Stimulated activated memory B cell treated with anti-CD40 and anti-IgM and Interleukin-4, amounts not matched to agents 10 μg/mL and 1 μg/mL and 100 μg/mL, for 72 hours (primary cell): ENCODE measurements around the gene IL23R.

Source experiments
- ATAC-seq: fragments of 150-1000 bp; cut with Tn5 transposase; 2 replicates; pipeline ENCODE4 v1.10.0; 2021
- H3K27ac Mint-ChIP-seq: one replicate; pipeline ENCODE4 v1.8.0; 2022; ENCODE audit warnings: mild to moderate bottlenecking, mixed read lengths
- H3K27me3 Mint-ChIP-seq: one replicate; pipeline ENCODE4 v1.8.0; 2022; ENCODE audit warnings: mixed read lengths
- H3K36me3 Mint-ChIP-seq: one replicate; pipeline ENCODE4 v1.8.0; 2022; ENCODE audit warnings: mixed read lengths
- H3K4me1 Mint-ChIP-seq: one replicate; pipeline ENCODE4 v1.8.0; 2022; ENCODE audit warnings: mixed read lengths
- H3K4me3 Mint-ChIP-seq: one replicate; pipeline ENCODE4 v1.8.0; 2022; ENCODE audit warnings: mild to moderate bottlenecking, moderate library complexity, mixed read lengths
- H3K9me3 Mint-ChIP-seq: one replicate; pipeline ENCODE4 v1.8.0; 2022; ENCODE audit warnings: mixed read lengths

Gene IL23R, protein sequence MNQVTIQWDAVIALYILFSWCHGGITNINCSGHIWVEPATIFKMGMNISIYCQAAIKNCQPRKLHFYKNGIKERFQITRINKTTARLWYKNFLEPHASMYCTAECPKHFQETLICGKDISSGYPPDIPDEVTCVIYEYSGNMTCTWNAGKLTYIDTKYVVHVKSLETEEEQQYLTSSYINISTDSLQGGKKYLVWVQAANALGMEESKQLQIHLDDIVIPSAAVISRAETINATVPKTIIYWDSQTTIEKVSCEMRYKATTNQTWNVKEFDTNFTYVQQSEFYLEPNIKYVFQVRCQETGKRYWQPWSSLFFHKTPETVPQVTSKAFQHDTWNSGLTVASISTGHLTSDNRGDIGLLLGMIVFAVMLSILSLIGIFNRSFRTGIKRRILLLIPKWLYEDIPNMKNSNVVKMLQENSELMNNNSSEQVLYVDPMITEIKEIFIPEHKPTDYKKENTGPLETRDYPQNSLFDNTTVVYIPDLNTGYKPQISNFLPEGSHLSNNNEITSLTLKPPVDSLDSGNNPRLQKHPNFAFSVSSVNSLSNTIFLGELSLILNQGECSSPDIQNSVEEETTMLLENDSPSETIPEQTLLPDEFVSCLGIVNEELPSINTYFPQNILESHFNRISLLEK

DNA sequence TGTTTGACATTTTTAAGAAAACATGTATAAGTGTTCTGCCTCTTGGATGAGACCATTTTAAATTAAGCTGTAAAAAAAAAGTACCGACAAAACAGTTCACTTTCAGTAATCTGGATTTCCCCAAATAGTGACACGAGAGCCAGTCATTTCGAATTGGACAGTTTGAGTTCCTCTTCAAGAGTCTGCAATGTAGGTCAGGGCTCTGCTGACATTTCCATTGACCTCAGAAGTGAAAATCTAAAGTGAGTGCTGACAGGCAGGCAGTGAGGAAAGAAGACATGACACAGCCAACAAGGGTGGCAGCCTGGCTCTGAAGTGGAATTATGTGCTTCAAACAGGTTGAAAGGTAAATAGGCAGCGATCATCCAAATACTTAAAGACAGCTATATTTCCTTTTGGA lies at the start of gene IL23R:
TSS of gene IL23R (plus strand) at position 259 of the 400 bp plus-strand sequence. CDS start 1,667 bp downstream, outside the sequence.
- Mint-ChIP-seq H3K9me3 (no peaks in the 10 kb centered on the region), H3K4me1 (peaks cover 12% of the 10 kb centered on the region), H3K27ac (peak within 1 kb of the TSS; percentile 45), H3K4me3 (peak within 1 kb of the TSS; percentile 2), H3K27me3 (peaks cover 22% of the 10 kb centered on the region), H3K36me3 (no peaks in the 10 kb centered on the region)
- peak; percentile 94 for ATAC-seq

DNA sequence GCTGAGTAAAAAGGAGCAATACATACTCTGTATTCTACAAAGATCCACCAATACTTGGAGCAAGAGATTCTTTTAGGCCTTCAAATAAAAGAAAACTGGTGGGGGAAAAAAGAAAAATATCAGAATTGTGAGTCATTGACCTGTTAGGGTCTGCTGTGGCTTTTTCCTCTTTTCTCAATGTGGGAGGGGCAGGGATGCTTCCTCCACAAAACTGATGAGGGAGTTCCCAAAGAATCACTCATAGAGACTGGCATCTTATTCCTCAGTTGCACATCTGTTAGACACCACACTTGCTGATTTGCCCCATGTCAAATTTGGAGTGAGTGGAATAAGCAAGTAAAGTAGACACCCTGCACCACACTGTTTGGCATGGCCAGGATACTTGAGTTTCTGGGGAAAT lies 48.1 kb upstream of the IL23R start:
- H3K36me3 Mint-ChIP-seq, result peaks cover 6% of the 10 kb centered on the region
- H3K4me1 Mint-ChIP-seq, result no peaks in the 10 kb centered on the region
- H3K9me3 Mint-ChIP-seq, result peaks cover 2% of the 10 kb centered on the region
- H3K27me3 Mint-ChIP-seq, result no peaks in the 10 kb centered on the region
- ATAC-seq, result no peak
- no peak overlapping the region for H3K4me3 Mint-ChIP-seq
- H3K27ac Mint-ChIP-seq, result no peak overlapping the region

DNA sequence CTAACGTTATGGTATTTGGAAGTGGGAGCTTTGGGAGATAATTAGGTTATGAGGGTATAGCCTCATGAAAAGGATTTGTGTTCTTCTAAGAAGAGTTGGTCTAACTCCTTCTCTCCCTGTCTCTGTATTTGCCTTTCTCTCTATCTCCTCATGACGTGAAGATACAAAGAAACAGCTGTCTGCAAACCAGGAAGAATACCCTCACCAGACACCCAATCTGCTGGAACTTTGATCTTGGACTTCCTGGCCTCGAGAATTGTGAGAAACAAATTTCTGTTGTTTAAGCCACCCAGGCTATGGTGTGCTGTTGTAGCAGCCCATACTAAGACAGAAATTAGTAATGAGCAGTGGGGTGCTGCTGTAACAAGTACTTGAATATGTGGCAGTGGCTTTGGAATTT lies 47.6 kb upstream of the IL23R start:
- Mint-ChIP-seq H3K4me3 (no peak overlapping the region), H3K9me3 (peaks cover 2% of the 10 kb centered on the region), H3K27me3 (no peaks in the 10 kb centered on the region)

DNA sequence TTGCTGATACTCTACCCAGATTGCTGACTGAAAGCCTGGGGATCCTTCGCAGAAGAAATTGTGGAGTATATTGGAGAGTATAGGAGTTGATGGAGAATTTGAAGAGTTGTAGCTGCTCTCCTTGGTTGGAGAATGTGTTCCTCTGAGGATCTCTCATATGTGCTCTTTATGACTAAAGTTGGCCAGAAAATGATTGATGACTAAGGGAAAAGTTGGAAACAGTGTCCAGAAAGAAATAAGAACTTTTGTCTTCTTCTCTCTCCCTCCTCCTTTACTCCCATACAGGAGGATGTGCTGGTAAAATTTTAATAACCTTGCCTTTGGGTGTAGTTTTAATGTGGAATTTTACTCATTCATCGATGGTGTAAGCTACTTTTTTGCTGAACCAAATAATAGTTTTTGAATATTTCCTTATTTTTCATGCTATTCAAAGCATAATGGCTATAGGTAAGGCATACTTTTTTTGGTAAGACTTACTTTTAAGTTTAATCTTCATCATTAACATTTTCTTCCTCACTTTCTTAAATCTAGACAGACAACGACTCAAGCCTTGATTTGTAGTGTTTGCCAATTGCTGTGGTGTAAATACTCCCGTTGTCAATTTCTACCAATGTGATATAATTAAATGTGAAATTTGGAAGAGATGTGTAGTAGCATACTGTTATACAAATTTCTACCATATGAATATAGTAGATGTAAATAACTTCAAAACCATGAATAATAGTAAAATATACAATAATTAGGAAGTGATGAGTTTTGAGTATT lies 45.2 kb upstream of the IL23R start:
- ATAC-seq, result no peak
- no peaks in the 10 kb centered on the region for H3K4me1 Mint-ChIP-seq
- no peaks in the 10 kb centered on the region for H3K36me3 Mint-ChIP-seq
- no peak overlapping the region for H3K4me3 Mint-ChIP-seq
- no peaks in the 10 kb centered on the region for H3K27me3 Mint-ChIP-seq
- no peaks in the 10 kb centered on the region for H3K9me3 Mint-ChIP-seq
- no peak overlapping the region for H3K27ac Mint-ChIP-seq

More for the DNA sequence above, 47.6 kb upstream of the IL23R start:
- no peak for ATAC-seq
- Mint-ChIP-seq H3K4me1 (no peaks in the 10 kb centered on the region), H3K27ac (no peak overlapping the region), H3K36me3 (peaks cover 6% of the 10 kb centered on the region)

DNA sequence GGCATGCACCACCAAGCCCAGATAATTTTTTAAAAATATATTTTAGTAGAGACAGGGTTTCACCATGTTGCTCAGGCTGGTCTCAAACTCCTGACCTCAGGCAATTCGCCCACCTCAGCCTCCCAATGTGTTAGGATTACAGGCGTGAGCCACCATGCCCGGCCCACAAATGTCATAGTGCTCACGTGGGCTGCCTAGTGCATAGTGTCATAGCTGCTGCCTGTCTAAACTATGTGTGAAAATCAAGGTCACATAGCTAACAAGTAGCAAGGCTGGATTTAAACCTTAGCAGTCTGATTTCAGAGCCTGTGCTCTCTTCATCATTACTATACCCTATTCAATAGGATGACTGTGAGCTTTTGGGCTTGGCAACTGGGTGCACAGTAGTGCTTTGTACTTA lies 41.8 kb upstream of the IL23R start:
- Mint-ChIP-seq H3K27me3 (no peaks in the 10 kb centered on the region), H3K4me3 (no peak overlapping the region), H3K36me3 (no peaks in the 10 kb centered on the region), H3K9me3 (no peaks in the 10 kb centered on the region), H3K27ac (no peak overlapping the region), H3K4me1 (no peaks in the 10 kb centered on the region)
- no peak for ATAC-seq

DNA sequence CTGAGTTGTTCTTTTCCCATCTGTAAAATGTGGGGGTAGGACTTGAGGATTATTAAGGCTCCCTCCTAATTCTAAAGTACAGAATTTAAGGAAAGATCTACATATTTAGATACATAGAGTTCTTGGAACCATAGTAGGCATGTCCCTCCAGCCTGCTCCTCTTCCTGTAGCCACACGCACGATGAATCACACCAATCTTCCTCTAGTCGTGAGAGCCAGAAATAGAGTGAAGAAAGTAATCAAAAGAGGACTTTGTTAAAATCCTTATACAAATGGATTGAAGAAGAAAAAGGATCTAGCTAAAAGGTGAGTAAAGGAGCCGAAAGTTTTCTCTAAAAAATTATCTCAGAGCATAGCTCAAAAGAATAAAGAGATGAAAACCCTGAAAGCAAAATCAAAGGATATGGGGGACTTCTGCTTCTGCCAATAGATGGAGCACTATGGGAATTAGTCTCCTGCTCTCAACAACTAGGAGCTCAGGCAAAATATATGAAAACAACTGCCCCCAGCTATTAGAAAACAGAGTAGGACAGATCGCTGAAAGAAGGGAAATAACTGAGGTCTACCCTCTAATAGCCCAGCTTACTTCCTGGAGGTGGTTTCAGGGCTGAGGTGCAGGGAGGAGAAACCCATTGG lies 40.0 kb upstream of the IL23R start:
- H3K27me3 Mint-ChIP-seq, result no peaks in the 10 kb centered on the region
- H3K4me1 Mint-ChIP-seq, result no peaks in the 10 kb centered on the region
- no peak overlapping the region for H3K4me3 Mint-ChIP-seq
- H3K9me3 Mint-ChIP-seq, result no peaks in the 10 kb centered on the region
- ATAC-seq, result no peak
- no peak overlapping the region for H3K27ac Mint-ChIP-seq
- H3K36me3 Mint-ChIP-seq, result no peaks in the 10 kb centered on the region

DNA sequence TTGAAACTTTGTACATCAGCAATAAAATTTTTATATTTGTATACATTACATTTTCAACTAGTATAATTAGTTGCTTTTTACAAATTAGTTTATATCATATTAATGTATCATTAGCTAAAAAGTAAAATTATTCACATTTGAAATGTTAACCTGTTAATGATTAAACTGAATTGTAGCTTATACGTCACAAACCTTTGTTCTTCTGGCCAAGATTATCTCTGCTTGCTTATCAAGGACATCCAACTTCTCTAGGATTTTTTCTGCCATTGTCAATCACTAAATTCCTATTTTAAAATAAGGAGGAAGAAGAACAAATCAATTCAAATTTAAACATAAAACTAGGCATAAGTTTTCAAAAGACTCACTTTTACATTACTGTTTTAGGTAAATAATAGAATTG lies 39.3 kb upstream of the IL23R start:
- no peak overlapping the region for H3K27ac Mint-ChIP-seq
- H3K4me3 Mint-ChIP-seq, result no peak overlapping the region
- no peaks in the 10 kb centered on the region for H3K4me1 Mint-ChIP-seq
- ATAC-seq, result no peak
- no peaks in the 10 kb centered on the region for H3K36me3 Mint-ChIP-seq
- H3K9me3 Mint-ChIP-seq, result no peaks in the 10 kb centered on the region
- no peaks in the 10 kb centered on the region for H3K27me3 Mint-ChIP-seq

DNA sequence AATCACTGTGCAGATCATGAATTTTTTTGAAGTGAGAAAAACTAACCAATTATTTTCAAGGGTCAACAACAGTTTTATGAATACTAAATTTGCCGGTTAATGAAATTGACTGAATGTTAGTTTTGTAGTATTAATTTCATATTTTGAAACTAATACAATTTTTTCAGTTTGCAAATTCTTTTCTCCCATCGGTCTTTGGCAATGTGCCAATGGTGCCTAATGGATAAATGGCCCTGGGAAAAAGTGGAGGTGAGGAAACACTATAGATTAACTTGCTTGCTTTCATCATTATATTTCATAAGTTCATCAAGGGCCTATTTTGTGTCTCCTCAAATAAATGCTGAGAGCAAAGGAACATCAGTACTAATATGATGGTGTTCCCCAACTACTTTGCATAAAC lies 35.6 kb upstream of the IL23R start:
- Mint-ChIP-seq H3K4me1 (peaks cover 8% of the 10 kb centered on the region), H3K36me3 (no peaks in the 10 kb centered on the region)
- no peak for ATAC-seq

DNA sequence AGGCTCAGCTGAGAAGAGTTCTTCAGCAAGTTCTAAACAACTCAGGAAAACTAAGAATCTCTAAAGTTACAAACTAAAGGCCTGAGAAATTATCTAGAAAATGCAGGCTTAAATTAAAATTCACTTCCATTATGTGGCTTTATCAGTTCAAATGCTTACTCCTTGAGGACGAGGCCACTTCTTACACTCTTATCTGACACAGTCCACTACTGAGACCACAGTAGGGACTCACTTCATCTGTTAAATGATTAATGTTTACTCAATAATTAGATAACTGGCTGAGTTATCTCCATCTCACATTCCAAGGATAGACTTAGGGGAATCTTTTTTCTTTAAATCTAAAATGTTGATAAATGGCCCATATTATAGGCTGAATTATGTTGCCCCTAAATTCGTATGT lies 33.1 kb upstream of the IL23R start:
- H3K27me3 Mint-ChIP-seq, result peaks cover 14% of the 10 kb centered on the region
- no peak overlapping the region for H3K27ac Mint-ChIP-seq
- H3K4me3 Mint-ChIP-seq, result no peak overlapping the region
- H3K36me3 Mint-ChIP-seq, result no peaks in the 10 kb centered on the region
- no peak for ATAC-seq
- peaks cover 8% of the 10 kb centered on the region for H3K4me1 Mint-ChIP-seq
- no peaks in the 10 kb centered on the region for H3K9me3 Mint-ChIP-seq

More for the DNA sequence above, 35.6 kb upstream of the IL23R start:
- no peak overlapping the region for H3K27ac Mint-ChIP-seq
- no peaks in the 10 kb centered on the region for H3K9me3 Mint-ChIP-seq
- H3K4me3 Mint-ChIP-seq, result no peak overlapping the region
- peaks cover 14% of the 10 kb centered on the region for H3K27me3 Mint-ChIP-seq

DNA sequence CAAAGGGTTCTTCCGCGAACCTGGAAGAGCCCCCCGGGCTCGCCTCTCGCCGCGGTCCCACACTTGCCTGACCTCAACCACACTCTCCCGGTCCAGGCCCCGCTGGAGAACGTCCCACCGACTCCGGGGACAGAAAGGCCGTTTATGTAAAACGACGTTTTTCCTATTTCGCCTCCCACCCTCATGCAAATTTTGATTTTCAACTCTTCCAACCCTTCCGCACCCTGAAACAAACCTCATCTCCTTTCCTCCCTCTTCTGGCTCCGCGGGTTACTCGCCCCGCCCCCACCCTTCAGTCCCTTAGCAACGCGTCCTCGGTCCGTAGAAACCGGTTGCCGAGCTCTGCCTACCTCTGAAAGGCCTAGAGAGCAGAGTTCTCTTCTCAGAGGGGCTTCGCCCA lies 31.6 kb upstream of the IL23R start, which contains the start of gene C1orf141:
TSS of gene C1orf141 (minus strand) at position 276 of the 400 bp plus-strand sequence. CDS start 7,730 bp downstream, outside the sequence.
- ATAC-seq, result no peak
- H3K4me1 Mint-ChIP-seq, result peaks cover 8% of the 10 kb centered on the region
- peak within 1 kb of the TSS; percentile 34 for H3K27ac Mint-ChIP-seq

DNA sequence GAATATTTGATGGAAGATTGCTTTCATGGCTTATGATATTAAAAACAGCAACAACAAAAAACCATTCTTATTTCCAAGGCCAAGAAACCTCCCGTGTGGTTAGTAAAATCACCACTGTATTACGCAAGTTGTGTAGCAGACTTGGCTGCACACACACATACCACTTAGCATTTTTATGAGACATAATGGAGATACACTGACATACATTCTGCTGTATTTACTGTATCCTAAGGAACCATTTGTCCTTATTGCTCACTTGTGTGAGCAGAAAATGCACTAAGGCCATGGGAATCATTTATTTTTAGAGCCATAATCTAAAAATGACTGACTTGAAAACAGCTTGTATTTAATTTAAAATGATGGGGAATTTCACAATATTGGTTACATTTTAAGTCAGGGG lies 30.9 kb upstream of the IL23R start:
- H3K4me1 Mint-ChIP-seq, result peaks cover 8% of the 10 kb centered on the region
- peaks cover 14% of the 10 kb centered on the region for H3K27me3 Mint-ChIP-seq
- H3K36me3 Mint-ChIP-seq, result no peaks in the 10 kb centered on the region
- H3K9me3 Mint-ChIP-seq, result no peaks in the 10 kb centered on the region
- H3K4me3 Mint-ChIP-seq, result no peak overlapping the region
- no peak for ATAC-seq
- H3K27ac Mint-ChIP-seq, result no peak overlapping the region

More for the DNA sequence above, 31.6 kb upstream of the IL23R start, which contains the start of gene C1orf141:
- H3K36me3 Mint-ChIP-seq, result no peaks in the 10 kb centered on the region
- H3K9me3 Mint-ChIP-seq, result no peaks in the 10 kb centered on the region
- H3K4me3 Mint-ChIP-seq, result peak within 1 kb of the TSS; percentile 75
- peaks cover 14% of the 10 kb centered on the region for H3K27me3 Mint-ChIP-seq

DNA sequence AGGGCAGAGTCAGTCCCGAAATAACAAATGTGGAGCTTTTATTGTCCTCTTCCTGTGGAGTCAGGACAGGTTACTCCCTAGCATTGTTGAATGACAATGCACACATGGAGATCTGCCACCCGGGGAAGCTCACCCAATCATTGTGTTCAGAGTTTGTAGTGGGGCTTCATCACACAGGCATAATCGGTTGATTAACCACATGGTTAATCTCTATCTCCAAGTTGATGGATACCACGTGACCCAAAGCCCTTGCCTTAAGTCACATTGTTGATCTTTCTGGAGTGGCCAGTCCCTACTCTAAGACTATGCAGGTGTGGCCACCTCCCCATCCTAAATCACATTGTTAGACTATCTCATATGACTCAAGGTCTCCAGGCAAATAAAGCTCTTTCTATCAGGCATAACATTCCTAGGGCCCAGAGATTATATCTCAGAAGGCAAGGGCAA lies 28.9 kb upstream of the IL23R start:
- Mint-ChIP-seq H3K4me3 (no peak overlapping the region), H3K36me3 (no peaks in the 10 kb centered on the region), H3K27ac (no peak overlapping the region), H3K4me1 (peaks cover 8% of the 10 kb centered on the region), H3K9me3 (no peaks in the 10 kb centered on the region), H3K27me3 (peaks cover 14% of the 10 kb centered on the region)
- ATAC-seq, result no peak

DNA sequence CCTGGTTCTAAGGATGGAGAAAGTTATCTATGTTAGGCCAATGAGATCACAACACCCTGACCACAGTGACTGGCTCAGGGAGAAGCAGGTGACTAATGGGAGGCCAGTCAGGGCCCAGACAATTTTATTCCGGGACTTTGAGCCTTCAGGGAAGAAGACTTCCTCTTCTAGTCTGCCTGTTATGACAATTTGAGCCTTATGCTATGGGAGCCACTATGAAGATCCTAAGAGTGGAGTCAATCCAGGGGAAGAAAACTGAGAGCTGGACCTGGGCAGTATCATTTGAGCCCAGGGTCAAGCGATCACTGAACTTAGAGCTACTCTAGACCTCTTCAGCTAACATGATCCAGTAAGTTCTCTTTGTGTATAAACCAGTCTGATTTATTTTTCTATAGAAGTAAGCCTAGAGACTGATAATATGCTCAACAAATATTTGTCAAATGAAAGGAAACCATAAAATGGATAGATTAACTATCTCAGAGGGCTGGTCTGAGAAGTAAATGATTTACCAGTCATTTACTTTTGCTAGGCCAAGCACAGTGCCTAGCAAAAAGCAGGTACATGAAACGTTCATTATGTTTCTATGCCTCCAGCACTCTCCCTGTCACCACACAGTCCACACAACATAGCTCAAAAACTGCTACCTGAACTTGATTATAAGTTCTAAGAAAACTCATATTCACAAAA lies 27.3 kb upstream of the IL23R start:
- Mint-ChIP-seq H3K4me3 (no peak overlapping the region), H3K27me3 (peaks cover 14% of the 10 kb centered on the region), H3K36me3 (no peaks in the 10 kb centered on the region), H3K9me3 (no peaks in the 10 kb centered on the region), H3K27ac (no peak overlapping the region), H3K4me1 (peaks cover 8% of the 10 kb centered on the region)
- no peak for ATAC-seq

DNA sequence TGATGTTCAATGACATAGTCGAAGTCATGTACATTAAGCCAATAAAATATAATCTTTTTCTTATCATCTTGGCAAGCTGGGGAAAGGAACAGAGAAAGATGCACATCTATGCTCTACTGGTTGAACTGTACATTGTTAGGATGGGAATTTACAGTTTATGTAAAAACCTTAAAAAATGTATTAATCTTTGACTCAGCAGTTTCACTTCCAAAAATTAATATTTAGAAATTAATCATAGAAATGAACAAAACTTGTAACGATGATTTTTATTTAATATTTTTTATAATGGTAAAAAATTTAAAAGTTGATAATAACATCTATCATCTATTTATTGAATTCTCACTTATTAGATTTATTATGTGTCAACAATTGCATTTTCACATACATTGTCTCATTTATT lies 25.8 kb upstream of the IL23R start:
- H3K27me3 Mint-ChIP-seq, result peaks cover 2% of the 10 kb centered on the region
- H3K4me3 Mint-ChIP-seq, result no peak overlapping the region
- no peaks in the 10 kb centered on the region for H3K9me3 Mint-ChIP-seq
- H3K36me3 Mint-ChIP-seq, result no peaks in the 10 kb centered on the region
- ATAC-seq, result no peak
- peaks cover 6% of the 10 kb centered on the region for H3K4me1 Mint-ChIP-seq
- no peak overlapping the region for H3K27ac Mint-ChIP-seq
